HG02973 (cell line): Measurements from ENCODE around the gene RMND5B.
"Not testable (repeated sequence)": the region's sequence is repeated elsewhere in the genome, so short reads cannot be mapped to it uniquely, and the experiment has no call there.

Experiments
- ATAC-seq: cut with Tn5 transposase; IDR thresholded peaks from one replicate; pipeline ENCODE4 v1.9.1; 2021; ENCODE audit warnings: moderate library complexity; ENCODE audit not compliant: unreplicated experiment

RMND5B gene

GRCh38 chr5:178163772-178164735, 33.2 kb downstream of the RMND5B start:
- ATAC-seq = peak; percentile 87

GRCh38 chr5:178165581-178165980, 34.8 kb downstream of the RMND5B start:
- no peak for ATAC-seq

- ATAC-seq = no peak
These were observed 39.6 kb downstream of the RMND5B start for GRCh38 chr5:178170455-178170854.

- ATAC-seq = no peak
These were observed 43.6 kb downstream of the RMND5B start for GRCh38 chr5:178174456-178174855.

- ATAC-seq = no peak
These were observed 46.0 kb downstream of the RMND5B start for GRCh38 chr5:178176791-178177190.

- no peak for ATAC-seq
These were observed 46.8 kb downstream of the RMND5B start for GRCh38 chr5:178177569-178177968.

- no peak for ATAC-seq
These were observed 49.5 kb downstream of the RMND5B start for GRCh38 chr5:178180141-178180863.

GRCh38 chr5:178182158-178182876, 51.5 kb downstream of the RMND5B start:
- no peak for ATAC-seq

- ATAC-seq = no peak
These were observed 55.6 kb downstream of the RMND5B start for GRCh38 chr5:178186427-178186826.

GRCh38 chr5:178187014-178187413, 56.2 kb downstream of the RMND5B start, which contains the start of gene GMCL2:
Gene GMCL2, minus strand, starts transcription at chr5:178187371. Its CDS starts 72 bp downstream, at chr5:178187299.
- no peak for ATAC-seq

- ATAC-seq = no peak
These were observed 58.6 kb downstream of the RMND5B start for GRCh38 chr5:178189433-178189832.

- ATAC-seq = no peak
These were observed 60.8 kb downstream of the RMND5B start for GRCh38 chr5:178191661-178192060.

GRCh38 chr5:178192244-178192643, 61.4 kb downstream of the RMND5B start:
- ATAC-seq = no peak

- ATAC-seq = no peak
These were observed 62.0 kb downstream of the RMND5B start for GRCh38 chr5:178192787-178193186.

GRCh38 chr5:178193251-178193809, 62.5 kb downstream of the RMND5B start:
- no peak for ATAC-seq

- no peak for ATAC-seq
These were observed 63.2 kb downstream of the RMND5B start for GRCh38 chr5:178194026-178194425.

GRCh38 chr5:178196281-178196812, 65.5 kb downstream of the RMND5B start:
- no peak for ATAC-seq

- ATAC-seq = no peak
These were observed 66.2 kb downstream of the RMND5B start for GRCh38 chr5:178196986-178197385.

GRCh38 chr5:178198151-178198550, 67.3 kb downstream of the RMND5B start:
- ATAC-seq = not testable (repeated sequence)

- no peak for ATAC-seq
These were observed 67.9 kb downstream of the RMND5B start for GRCh38 chr5:178198706-178199105.
